Esophagus muscularis mucosa (tissue), 4 donors: ENCODE results near the gene JAKMIP1. TPM values are rescaled to one million over a fixed set of nuclear protein-coding genes. Genes with fewer than 3 reads are reported as not detected.
A peak's percentile ranks its signal among the peaks of the same experiment; 100 is the strongest.

Experiments used
- DNase-seq: peaks from one replicate; pipeline ENCODE4 v3.0.0-alpha.2; 2017; ENCODE audit errors: extremely low spot score
- H3K27ac ChIP-seq, 4 donors: fragments of 200-600 bp; sonication (generic); replicated peaks in 1 of 4; 1 replicate in 3 of 4; 2 replicates in 1 of 4; pipeline ENCODE4 v1.5.1; 2016 to 2019; ENCODE audit warnings: mild to moderate bottlenecking in 1 of 4
- H3K27me3 ChIP-seq, 4 donors: fragments of 200-600 bp; sonication (generic); one replicate each; pipeline versions ENCODE4 v1.5.1 to v1.6.0; 2016 to 2019
- H3K36me3 ChIP-seq, 4 donors: fragments of 200-600 bp; sonication (generic); one replicate each; pipeline ENCODE4 v1.5.1; 2016 to 2019
- H3K4me1 ChIP-seq, 4 donors: fragments of 200-600 bp; sonication (generic); one replicate each; pipeline ENCODE4 v1.5.1; 2016 to 2019
- H3K4me3 ChIP-seq, 4 donors: fragments of 200-600 bp; sonication (generic); 1 replicate in 2 of 4; 2 replicates in 2 of 4; pipeline ENCODE4 v1.5.1; 2016 to 2019; ENCODE audit warnings: mild to moderate bottlenecking in 4 of 4, moderate library complexity in 1 of 4
- H3K9me3 ChIP-seq, 4 donors: fragments of 200-600 bp; sonication (generic); 1 replicate in 3 of 4; 2 replicates in 1 of 4; pipeline ENCODE4 v1.5.1; 2016 to 2019
- CTCF ChIP-seq, 3 experiments: fragments of 200-600 bp in 2 of 3; fragments of 450-650 bp in 1 of 3; sonication (generic) in 2 of 3; IDR thresholded peaks; one replicate each; pipeline ENCODE4 v1.5.1; 2017 to 2019; ENCODE audit warnings: antibody characterized with exemption in 3 of 3, mild to moderate bottlenecking in 2 of 3, moderate library complexity in 1 of 3
- EP300 ChIP-seq: sonication (generic); formaldehyde crosslinking; IDR thresholded peaks from one replicate; pipeline ENCODE4 v1.6.1; 2017; ENCODE audit warnings: antibody characterized with exemption
- POLR2A ChIP-seq: fragments of 450-650 bp; IDR thresholded peaks from one replicate; pipeline ENCODE4 v1.6.1; 2017; ENCODE audit warnings: antibody characterized with exemption, moderate library complexity, mild to moderate bottlenecking, low read depth
- POLR2AphosphoS5 ChIP-seq, 2 donors: sonication (generic); formaldehyde crosslinking; IDR thresholded peaks; one replicate each; pipeline ENCODE4 v1.6.1; 2017; ENCODE audit warnings: antibody characterized with exemption in 2 of 2
- WGBS: methylation state at CpG from one replicate; pipeline ENCODE4 v1.1.5; 2018; 5-methylcytosine and 5-hydroxymethylcytosine counted together
- intact Hi-C: fragments of 100-400 bp; cut with DNase I; formaldehyde crosslinking; loops from one replicate; pipeline ENCODE4 v1.15.1; 2023
- total RNA-seq, 4 donors: library from RNA; depleted of rRNA; stranded (reverse); fragments of >200 nt; gene quantifications; one replicate each; pipeline versions ENCODE4 v1.1.0 to v1.2.1, GENCODE V29; 2016

JAKMIP1 gene
- total RNA-seq, 4 donors from 2014 or later = 0.57 to 2.8 (median 0.91) TPM

GRCh38 chr4:5999830-6000365 lies 200.5 kb downstream of the JAKMIP1 start:
- 81% methylated on average over 9 of the region's 9 CpGs for WGBS
- Histone ChIP-seq H3K9me3 (no peaks in the 10 kb centered on the region), H3K27me3 (peaks cover 0 to 34% (median 0%) of the 10 kb centered on the region in 4 donors), H3K27ac (no peak overlapping the region), H3K4me3 (no peak overlapping the region), H3K36me3 (no peaks in the 10 kb centered on the region), H3K4me1 (peaks cover 0 to 3% (median 0%) of the 10 kb centered on the region in 4 donors)
- no peak for DNase-seq
- intact Hi-C loops = loop anchor here (10.0 kb wide), 2 partner anchors 85 to 335 kb away; no protein-coding TSS in a partner anchor
- no peak for TF ChIP-seq POLR2A
- TF ChIP-seq EP300 = no peak
- no peak for TF ChIP-seq POLR2AphosphoS5 (IDR thresholded peaks at IDR 0.05)
- no peak for TF ChIP-seq CTCF (IDR thresholded peaks at IDR 0.05)

- intact Hi-C loops = loop anchor here (10.0 kb wide), 2 partner anchors 85 to 335 kb away; no protein-coding TSS in a partner anchor
- TF ChIP-seq POLR2A = no peak
- TF ChIP-seq CTCF (IDR thresholded peaks at IDR 0.05) = no peak
- TF ChIP-seq POLR2AphosphoS5 (IDR thresholded peaks at IDR 0.05) = no peak
- TF ChIP-seq EP300 = no peak
Observed at GRCh38 chr4:5999356-5999755, 201.0 kb downstream of the JAKMIP1 start.

GRCh38 chr4:5998333-5998936 lies 201.9 kb downstream of the JAKMIP1 start:
- no peak for DNase-seq
- Histone ChIP-seq H3K4me3 (no peak overlapping the region), H3K27me3 (peaks cover 0 to 49% (median 0%) of the 10 kb centered on the region in 4 donors), H3K9me3 (no peaks in the 10 kb centered on the region), H3K36me3 (no peaks in the 10 kb centered on the region), H3K4me1 (peaks cover 0 to 3% (median 0%) of the 10 kb centered on the region in 4 donors), H3K27ac (no peak overlapping the region)
- peak; percentile 70 to 90 (median 83) for TF ChIP-seq CTCF (IDR thresholded peaks at IDR 0.05)
- no peak for TF ChIP-seq POLR2A
- TF ChIP-seq EP300 = no peak
- peak in 1 of 2 donors; percentile 7 for TF ChIP-seq POLR2AphosphoS5 (IDR thresholded peaks at IDR 0.05)
- WGBS = 4% methylated on average over 7 of the region's 9 CpGs
- intact Hi-C loops = loop anchor here (10.0 kb wide), 2 partner anchors 86 to 336 kb away; no protein-coding TSS in a partner anchor

More at GRCh38 chr4:5999356-5999755, 201.0 kb downstream of the JAKMIP1 start:
- Histone ChIP-seq H3K27me3 (peaks cover 0 to 40% (median 0%) of the 10 kb centered on the region in 4 donors), H3K27ac (no peak overlapping the region), H3K9me3 (no peaks in the 10 kb centered on the region), H3K4me3 (no peak overlapping the region), H3K36me3 (no peaks in the 10 kb centered on the region), H3K4me1 (peaks cover 0 to 3% (median 0%) of the 10 kb centered on the region in 4 donors)
- DNase-seq = no peak
- WGBS = 82% methylated on average over 6 of the region's 6 CpGs

- 62% methylated on average over 4 of the region's 4 CpGs for WGBS
- Histone ChIP-seq H3K9me3 (no peaks in the 10 kb centered on the region), H3K27ac (no peak overlapping the region), H3K4me3 (no peak overlapping the region), H3K4me1 (peaks cover 0 to 3% (median 0%) of the 10 kb centered on the region in 4 donors), H3K27me3 (peaks cover 0 to 67% (median 2%) of the 10 kb centered on the region in 4 donors), H3K36me3 (no peaks in the 10 kb centered on the region)
- intact Hi-C loops = loop anchor here (10.0 kb wide), 2 partner anchors 88 to 338 kb away; no protein-coding TSS in a partner anchor
- no peak for DNase-seq
- no peak for TF ChIP-seq POLR2AphosphoS5 (IDR thresholded peaks at IDR 0.05)
- TF ChIP-seq POLR2A = no peak
- no peak for TF ChIP-seq EP300
- TF ChIP-seq CTCF (IDR thresholded peaks at IDR 0.05) = no peak
Observed at GRCh38 chr4:5996641-5997040, 203.7 kb downstream of the JAKMIP1 start.
